H9 (cell line): ENCODE data around the gene PRDX1. TPM values are rescaled to one million over a fixed set of nuclear protein-coding genes. Genes with fewer than 3 reads are reported as not detected.
"Not testable (repeated sequence)": the region's sequence is repeated elsewhere in the genome, so short reads cannot be mapped to it uniquely, and the experiment has no call there.

Experiments used
- DNase-seq: peaks from one replicate; pipeline ENCODE4 v3.0.0-alpha.2; 2017
- H2AFZ ChIP-seq: one replicate; pipeline ENCODE4 v1.6.1; 2013; ENCODE audit warnings: mild to moderate bottlenecking, low read length, control low read depth, moderate library complexity
- H2AK5ac ChIP-seq: 2 replicates; pipeline ENCODE4 v1.6.1; 2013; ENCODE audit warnings: low read length, control low read depth, mixed read lengths; ENCODE audit not compliant: insufficient read length
- H2BK120ac ChIP-seq: one replicate; pipeline ENCODE4 v1.6.1; 2013; ENCODE audit warnings: low read depth, mild to moderate bottlenecking, low read length, control low read depth, inconsistent platforms; ENCODE audit not compliant: poor library complexity, severe bottlenecking
- H2BK12ac ChIP-seq: 2 replicates; pipeline ENCODE4 v1.6.1; 2013; ENCODE audit warnings: low read length, control low read depth, mixed read lengths, low read depth; ENCODE audit not compliant: insufficient read length
- H2BK15ac ChIP-seq: 2 replicates; pipeline ENCODE4 v1.6.1; 2013; ENCODE audit warnings: low read depth, low read length, control low read depth
- H2BK20ac ChIP-seq: one replicate; pipeline ENCODE4 v1.6.1; 2013; ENCODE audit warnings: low read depth, mild to moderate bottlenecking, low read length, control low read depth, inconsistent platforms; ENCODE audit not compliant: poor library complexity, severe bottlenecking
- H2BK5ac ChIP-seq: 2 replicates; pipeline ENCODE4 v1.6.1; 2013; ENCODE audit warnings: low read length, control low read depth, mixed read lengths; ENCODE audit not compliant: insufficient read length
- H3K14ac ChIP-seq: 2 replicates; pipeline ENCODE4 v1.6.1; 2013; ENCODE audit warnings: low read length, control low read depth; ENCODE audit not compliant: insufficient read depth
- H3K18ac ChIP-seq: 2 replicates; pipeline ENCODE4 v1.6.1; 2013; ENCODE audit warnings: low read depth, mild to moderate bottlenecking, mixed read lengths, low read length, control low read depth; ENCODE audit not compliant: insufficient read length
- H3K23ac ChIP-seq: 2 replicates; pipeline ENCODE4 v1.6.1; 2013; ENCODE audit warnings: low read length, control low read depth, mixed read lengths, low read depth; ENCODE audit not compliant: insufficient read length
- H3K23me2 ChIP-seq: 2 replicates; pipeline ENCODE4 v1.6.1; 2013; ENCODE audit warnings: low read depth, mild to moderate bottlenecking, mixed read lengths, low read length, control low read depth; ENCODE audit not compliant: insufficient read length, poor library complexity, severe bottlenecking
- H3K27ac ChIP-seq: 2 replicates; pipeline ENCODE4 v1.5.1; 2013; ENCODE audit warnings: low read length, control low read depth, mixed read lengths, low read depth; ENCODE audit not compliant: insufficient read length
- H3K27me3 ChIP-seq: 2 replicates; pipeline ENCODE4 v1.6.1; 2013; ENCODE audit warnings: low read length, control low read depth, inconsistent platforms; ENCODE audit not compliant: insufficient read depth
- H3K4ac ChIP-seq: 2 replicates; pipeline ENCODE4 v1.6.1; 2013; ENCODE audit warnings: low read depth, mild to moderate bottlenecking, control low read depth, inconsistent platforms, low read length, moderate library complexity
- H3K4me1 ChIP-seq: 2 replicates; pipeline ENCODE4 v1.6.1; 2013; ENCODE audit warnings: low read length, control low read depth, inconsistent platforms; ENCODE audit not compliant: insufficient read depth
- H3K4me2 ChIP-seq: 2 replicates; pipeline ENCODE4 v1.6.1; 2013; ENCODE audit warnings: low read length, control low read depth, mixed read lengths; ENCODE audit not compliant: insufficient read length, insufficient read depth
- H3K56ac ChIP-seq: 2 replicates; pipeline ENCODE4 v1.6.1; 2013; ENCODE audit warnings: low read depth, mild to moderate bottlenecking, mixed read lengths, low read length, control low read depth; ENCODE audit not compliant: insufficient read length
- H3K79me1 ChIP-seq: 2 replicates; pipeline ENCODE4 v1.6.1; 2013; ENCODE audit warnings: low read depth, mild to moderate bottlenecking, moderate library complexity, low read length, control low read depth, inconsistent platforms; ENCODE audit not compliant: insufficient read depth, poor library complexity, severe bottlenecking
- H3K79me2 ChIP-seq: 2 replicates; pipeline ENCODE4 v1.6.1; 2013; ENCODE audit warnings: low read length, control low read depth, inconsistent platforms; ENCODE audit not compliant: insufficient read depth
- H3K9ac ChIP-seq: 2 replicates; pipeline ENCODE4 v1.6.1; 2013; ENCODE audit warnings: low read length, control low read depth, mixed read lengths; ENCODE audit not compliant: insufficient read length; ENCODE audit errors: extremely low read depth
- H3K9me3 ChIP-seq: one replicate; pipeline ENCODE4 v1.6.1; 2013; ENCODE audit warnings: low read depth, low read length, inconsistent platforms; ENCODE audit not compliant: control insufficient read depth
- H3T11ph ChIP-seq: one replicate; pipeline ENCODE4 v1.6.1; 2013; ENCODE audit warnings: mild to moderate bottlenecking, low read length, control low read depth, inconsistent platforms
- H4K20me1 ChIP-seq: one replicate; pipeline ENCODE4 v1.6.1; 2013; ENCODE audit not compliant: control insufficient read depth, insufficient read length, insufficient read depth
- H4K5ac ChIP-seq: 2 replicates; pipeline ENCODE4 v1.6.1; 2013; ENCODE audit warnings: low read depth, mild to moderate bottlenecking, mixed read lengths, low read length, control low read depth; ENCODE audit not compliant: insufficient read length
- H4K8ac ChIP-seq: replicated peaks from 2 replicates; pipeline ENCODE4 v1.6.1; 2013; ENCODE audit warnings: low read length, control low read depth, mixed read lengths, low read depth; ENCODE audit not compliant: insufficient read length
- H4K91ac ChIP-seq: 2 replicates; pipeline ENCODE4 v1.6.1; 2013; ENCODE audit warnings: low read depth, mild to moderate bottlenecking, moderate library complexity, mixed read lengths, low read length, control low read depth; ENCODE audit not compliant: insufficient read length
- H3K27ac Mint-ChIP-seq, 3 experiments: 2 replicates in 2 of 3; 3 replicates in 1 of 3; pipeline ENCODE4 v1.8.0; 2020 to 2021; ENCODE audit warnings: mixed read lengths in 3 of 3, mild to moderate bottlenecking in 1 of 3, moderate library complexity in 1 of 3
- H3K27me3 Mint-ChIP-seq: 2 replicates; pipeline ENCODE4 v1.8.0; 2021; ENCODE audit warnings: low read depth, mild to moderate bottlenecking, moderate library complexity, mixed read lengths
- H3K36me3 Mint-ChIP-seq, 3 experiments: 2 replicates in 2 of 3; 3 replicates in 1 of 3; pipeline ENCODE4 v1.8.0; 2020 to 2021; ENCODE audit warnings: low read depth in 3 of 3, mixed read lengths in 3 of 3; ENCODE audit not compliant: insufficient read depth in 1 of 3
- H3K4me1 Mint-ChIP-seq, 2 experiments: 2 replicates each; pipeline ENCODE4 v1.8.0; 2020; ENCODE audit warnings: mixed read lengths in 2 of 2
- H3K4me3 Mint-ChIP-seq, 2 experiments: 2 replicates in 1 of 2; 3 replicates in 1 of 2; pipeline ENCODE4 v1.8.0; 2020 to 2021; ENCODE audit warnings: mild to moderate bottlenecking in 2 of 2, mixed read lengths in 2 of 2, moderate library complexity in 1 of 2
- H3K9me3 Mint-ChIP-seq, 2 experiments: 2 replicates in 1 of 2; 3 replicates in 1 of 2; pipeline ENCODE4 v1.8.0; 2020; ENCODE audit warnings: mild to moderate bottlenecking in 2 of 2, mixed read lengths in 2 of 2, moderate library complexity in 1 of 2
- WGBS: extraction: QIAGEN DNeasy Blood & Tissue Kit; methylation state at CpG from one replicate; pipeline ENCODE4 v1.1.7; 2013; ENCODE audit warnings: missing lambda C conversion rate, low lambda C conversion rate, mixed read lengths; ENCODE audit not compliant: insufficient read length; ENCODE audit errors: extremely low coverage; 5-methylcytosine and 5-hydroxymethylcytosine counted together
- total RNA-seq: library from RNA; stranded (reverse); gene quantifications from 2 replicates; pipeline ENCODE4 v1.2.1, GENCODE V29; 2021
- TF ChIP-seq, protein P1 (sequence below): fragments of 200-600 bp; sonication (generic); conservative IDR thresholded peaks from 3 replicates; pipeline ENCODE4 v1.8.0; 2021; ENCODE audit warnings: antibody characterized with exemption, mild to moderate bottlenecking

PRDX1 gene
- total RNA-seq, 1 experiment from 2014 or later = 1,003 TPM

GRCh38 chr1:45470306-45470798 is 51.3 kb downstream of the PRDX1 start:
- TF ChIP-seq, protein P1, sequence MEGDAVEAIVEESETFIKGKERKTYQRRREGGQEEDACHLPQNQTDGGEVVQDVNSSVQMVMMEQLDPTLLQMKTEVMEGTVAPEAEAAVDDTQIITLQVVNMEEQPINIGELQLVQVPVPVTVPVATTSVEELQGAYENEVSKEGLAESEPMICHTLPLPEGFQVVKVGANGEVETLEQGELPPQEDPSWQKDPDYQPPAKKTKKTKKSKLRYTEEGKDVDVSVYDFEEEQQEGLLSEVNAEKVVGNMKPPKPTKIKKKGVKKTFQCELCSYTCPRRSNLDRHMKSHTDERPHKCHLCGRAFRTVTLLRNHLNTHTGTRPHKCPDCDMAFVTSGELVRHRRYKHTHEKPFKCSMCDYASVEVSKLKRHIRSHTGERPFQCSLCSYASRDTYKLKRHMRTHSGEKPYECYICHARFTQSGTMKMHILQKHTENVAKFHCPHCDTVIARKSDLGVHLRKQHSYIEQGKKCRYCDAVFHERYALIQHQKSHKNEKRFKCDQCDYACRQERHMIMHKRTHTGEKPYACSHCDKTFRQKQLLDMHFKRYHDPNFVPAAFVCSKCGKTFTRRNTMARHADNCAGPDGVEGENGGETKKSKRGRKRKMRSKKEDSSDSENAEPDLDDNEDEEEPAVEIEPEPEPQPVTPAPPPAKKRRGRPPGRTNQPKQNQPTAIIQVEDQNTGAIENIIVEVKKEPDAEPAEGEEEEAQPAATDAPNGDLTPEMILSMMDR = no peak
- H3K4ac ChIP-seq = no peak overlapping the region
- no peak overlapping the region for H4K91ac ChIP-seq
- H3K4me1 Mint-ChIP-seq = peaks cover 0 to 2% of the 10 kb centered on the region in 2 experiments; a peak in 1 of 4 replicates
- no peaks in the 10 kb centered on the region for H4K20me1 ChIP-seq
- H3T11ph ChIP-seq = no peak overlapping the region
- DNase-seq = no peak
- H3K36me3 Mint-ChIP-seq = no peaks in the 10 kb centered on the region; a peak in 2 of 7 replicates
- no peaks in the 10 kb centered on the region for H3K27me3 Mint-ChIP-seq
- no peak overlapping the region for H3K4me2 ChIP-seq
- no peak overlapping the region for H2AK5ac ChIP-seq
- no peaks in the 10 kb centered on the region for H3K23me2 ChIP-seq
- no peak overlapping the region for H3K14ac ChIP-seq
- H3K27ac ChIP-seq = no peak overlapping the region
- H3K4me1 ChIP-seq = no peaks in the 10 kb centered on the region
- no CpG with 5 or more reads among the region's 2 CpGs for WGBS
- H3K79me2 ChIP-seq = no peaks in the 10 kb centered on the region
- no peak overlapping the region for H3K18ac ChIP-seq
- no peak overlapping the region for H2BK120ac ChIP-seq
- H2AFZ ChIP-seq = no peak overlapping the region
- no peaks in the 10 kb centered on the region for H3K9me3 ChIP-seq
- no peaks in the 10 kb centered on the region for H3K9me3 Mint-ChIP-seq
- H3K9ac ChIP-seq = no peak overlapping the region
- no peak overlapping the region for H4K8ac ChIP-seq
- no peak overlapping the region for H2BK5ac ChIP-seq
- H3K27ac Mint-ChIP-seq = no peak overlapping the region
- no peak overlapping the region for H2BK12ac ChIP-seq
- H3K79me1 ChIP-seq = no peaks in the 10 kb centered on the region
- H3K23ac ChIP-seq = no peak overlapping the region
- H3K27me3 ChIP-seq = no peaks in the 10 kb centered on the region
- H2BK15ac ChIP-seq = no peak overlapping the region
- no peak overlapping the region for H3K4me3 Mint-ChIP-seq
- no peak overlapping the region for H4K5ac ChIP-seq
- H3K56ac ChIP-seq = no peak overlapping the region
- H2BK20ac ChIP-seq = no peak overlapping the region

GRCh38 chr1:45467353-45467752 is 54.3 kb downstream of the PRDX1 start:
- not testable (repeated sequence) for H3K9me3 Mint-ChIP-seq, H4K8ac ChIP-seq, H2BK5ac ChIP-seq, H3K79me2 ChIP-seq, H3K27me3 ChIP-seq, H3K14ac ChIP-seq, H3K27me3 Mint-ChIP-seq, H3K9ac ChIP-seq, H2BK120ac ChIP-seq, H3T11ph ChIP-seq, H3K4me3 Mint-ChIP-seq, H3K27ac Mint-ChIP-seq, H4K91ac ChIP-seq, H3K79me1 ChIP-seq, H3K18ac ChIP-seq, H3K23me2 ChIP-seq, H3K23ac ChIP-seq, H3K4ac ChIP-seq, H2BK12ac ChIP-seq, H3K4me1 ChIP-seq, H3K27ac ChIP-seq, H3K4me1 Mint-ChIP-seq, H3K9me3 ChIP-seq, H2AK5ac ChIP-seq, H3K36me3 Mint-ChIP-seq, H4K20me1 ChIP-seq, H2BK20ac ChIP-seq, H4K5ac ChIP-seq, H2BK15ac ChIP-seq, H3K56ac ChIP-seq, H2AFZ ChIP-seq, H3K4me2 ChIP-seq, DNase-seq
- WGBS = no CpG with 5 or more reads among the region's 9 CpGs
